C4-2B (cell line): ENCODE results near the gene GMDS.

Experiments used
- H3K27ac ChIP-seq: fragments of 450-650 bp; 2 replicates; pipeline ENCODE4 v1.5.1; 2017
- CTCF ChIP-seq: fragments of 450-650 bp; conservative IDR thresholded peaks from 2 replicates; pipeline ENCODE4 v1.5.1; 2017; ENCODE audit warnings: mild to moderate bottlenecking
- ZFX ChIP-seq: fragments of 450-650 bp; IDR thresholded peaks from 2 replicates; pipeline ENCODE4 v1.6.1; 2017

Gene GMDS

GRCh38 chr6:1915226-1915625 is 330.2 kb downstream of the GMDS start:
- no peak overlapping the region for H3K27ac ChIP-seq
- TF ChIP-seq ZFX (no peak), CTCF (no peak)

- no peak overlapping the region for H3K27ac ChIP-seq
- no peak for TF ChIP-seq ZFX
- no peak for TF ChIP-seq CTCF
These were observed 331.8 kb downstream of the GMDS start for GRCh38 chr6:1913577-1913976.

- TF ChIP-seq CTCF: no peak
- TF ChIP-seq ZFX: no peak
- H3K27ac ChIP-seq: no peak overlapping the region
These were observed 332.7 kb downstream of the GMDS start for GRCh38 chr6:1912731-1913130.

- H3K27ac ChIP-seq: no peak overlapping the region
- TF ChIP-seq ZFX (no peak), CTCF (no peak)
These were observed 333.9 kb downstream of the GMDS start for GRCh38 chr6:1911474-1911873.

- no peak overlapping the region for H3K27ac ChIP-seq
- no peak for TF ChIP-seq ZFX
- no peak for TF ChIP-seq CTCF
These were observed 334.6 kb downstream of the GMDS start for GRCh38 chr6:1910621-1911407.

- no peak overlapping the region for H3K27ac ChIP-seq
- TF ChIP-seq ZFX: no peak
- no peak for TF ChIP-seq CTCF
These were observed 336.6 kb downstream of the GMDS start for GRCh38 chr6:1908784-1909183.

- TF ChIP-seq CTCF (no peak), ZFX (no peak)
- H3K27ac ChIP-seq: no peak overlapping the region
These were observed 338.8 kb downstream of the GMDS start for GRCh38 chr6:1906609-1907008.
